Psoas muscle (tissue), 8 donors: ENCODE data around the gene TTN. TPM values are rescaled to one million over a fixed set of nuclear protein-coding genes. Genes with fewer than 3 reads are reported as not detected.

ENCODE experiments used
- ATAC-seq, 4 donors: fragments of 200-7000 bp; cut with Tn5 transposase; one replicate each; pipeline ENCODE4 v1.9.1; 2020; ENCODE audit warnings: moderate library complexity in 3 of 4, mild to moderate bottlenecking in 2 of 4
- DNase-seq, 2 donors: peaks; one replicate each; pipeline ENCODE4 v3.0.0-alpha.2; 2020
- H3K27ac ChIP-seq: fragments of 200-600 bp; one replicate; pipeline ENCODE4 v1.8.0; 2022
- H3K27me3 ChIP-seq, 3 donors: fragments of 200-600 bp in 1 of 3; one replicate each; pipeline versions ENCODE4 v1.6.1 to v1.8.0; 2013 to 2022; ENCODE audit warnings: low read length in 2 of 3, mild to moderate bottlenecking in 2 of 3, moderate library complexity in 1 of 3; ENCODE audit not compliant: insufficient read depth in 3 of 3
- H3K36me3 ChIP-seq, 2 donors: fragments of 200-600 bp in 1 of 2; one replicate each; pipeline versions ENCODE4 v1.6.1 to v1.8.0; 2013 to 2022; ENCODE audit warnings: low read depth in 1 of 2, mild to moderate bottlenecking in 1 of 2, moderate library complexity in 1 of 2; ENCODE audit not compliant: insufficient read depth in 1 of 2
- H3K4me1 ChIP-seq: fragments of 200-600 bp; one replicate; pipeline ENCODE4 v1.8.0; 2022
- H3K4me3 ChIP-seq: fragments of 200-600 bp; one replicate; pipeline ENCODE4 v1.8.0; 2022; ENCODE audit warnings: mild to moderate bottlenecking
- H3K9me3 ChIP-seq: fragments of 200-600 bp; one replicate; pipeline ENCODE4 v1.8.0; 2022
- WGBS, 3 donors: extraction: QIAGEN DNeasy Blood & Tissue Kit; methylation state at CpG; one replicate each; pipeline versions ENCODE4 v1.1.6 to v1.1.7; 2013; 5-methylcytosine and 5-hydroxymethylcytosine counted together
- intact Hi-C, 2 donors: fragments of 100-400 bp; cut with DNase I; formaldehyde crosslinking; loops; one replicate each; pipeline versions ENCODE4 v1.11.0 to v1.14.2; 2022
- polyA plus RNA-seq, 3 donors: library from polyadenylated mRNA; stranded (reverse); fragments of 200-250 nt; gene quantifications; one replicate each; pipeline ENCODE4 v1.2.3, GENCODE V29; 2013
- total RNA-seq, 4 donors: library from RNA; stranded (reverse); fragmentation: NEBNext Ultra II Directional in 2 of 4; extraction: Animal tissue kit (Norgen Biotek cat#: 25700) in 2 of 4; gene quantifications; one replicate each; pipeline versions ENCODE4 v1.2.1 to v1.2.4, GENCODE V29; 2021 to 2023
- TF ChIP-seq, protein P1 (sequence below): fragments of 200-600 bp; IDR thresholded peaks from one replicate; pipeline ENCODE4 v1.8.0; 2022; ENCODE audit warnings: antibody characterized with exemption
- donor health status: healthy with polysubstance abuse.
- donor health status: DM: no; HTN: no; CAD: no; lungs with moderate emphysema.
- donor health status: Bipolar disorder and iron deficiency.
- donor health status: healthy.
- donor health status: DM: yes; HTN: yes; CAD: no.
- donor health status: DM: no; HTN: no; CAD: no.
- donor health status: DM: no; HTN: no; CAD: no.
- donor health status: DM: yes; HTN: yes; CAD: no.

Gene TTN
- total and polyA plus RNA-seq, 7 donors: 137 to 7,650 (median 4,462) TPM

DNA sequence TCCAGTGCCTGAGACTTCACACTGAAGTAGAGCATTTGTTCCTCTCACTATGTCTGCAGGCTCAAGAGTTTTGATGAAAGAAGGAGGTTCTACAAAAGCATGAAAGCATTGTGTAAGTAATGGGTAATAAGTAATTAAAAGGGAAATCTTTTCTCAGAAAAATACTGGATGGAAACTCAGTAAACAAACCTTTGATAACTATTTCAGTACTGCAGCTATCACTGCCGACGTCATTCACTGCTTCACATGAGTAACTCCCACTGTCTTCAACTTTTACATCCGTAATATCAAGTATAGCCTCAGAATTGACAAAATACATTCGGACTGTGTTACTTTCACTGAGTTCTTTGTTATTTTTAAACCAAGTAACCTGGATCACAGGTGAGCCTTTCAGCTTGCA is 72.7 kb downstream of the TTN start:
- intact Hi-C loops: no loop called here
- H3K36me3 ChIP-seq: peaks cover 15 to 100% of the 10 kb centered on the region in 2 donors
- peak overlapping the region; percentile 69 for H3K27ac ChIP-seq
- H3K4me1 ChIP-seq: peaks cover 80% of the 10 kb centered on the region
- DNase-seq (no peak), ATAC-seq (no peak)
- 51 to 80% (median 62%) methylated on average over 4 of the region's 4 CpGs for WGBS, 3 donors
- H3K27me3 ChIP-seq: no peaks in the 10 kb centered on the region
- TF ChIP-seq, protein P1, sequence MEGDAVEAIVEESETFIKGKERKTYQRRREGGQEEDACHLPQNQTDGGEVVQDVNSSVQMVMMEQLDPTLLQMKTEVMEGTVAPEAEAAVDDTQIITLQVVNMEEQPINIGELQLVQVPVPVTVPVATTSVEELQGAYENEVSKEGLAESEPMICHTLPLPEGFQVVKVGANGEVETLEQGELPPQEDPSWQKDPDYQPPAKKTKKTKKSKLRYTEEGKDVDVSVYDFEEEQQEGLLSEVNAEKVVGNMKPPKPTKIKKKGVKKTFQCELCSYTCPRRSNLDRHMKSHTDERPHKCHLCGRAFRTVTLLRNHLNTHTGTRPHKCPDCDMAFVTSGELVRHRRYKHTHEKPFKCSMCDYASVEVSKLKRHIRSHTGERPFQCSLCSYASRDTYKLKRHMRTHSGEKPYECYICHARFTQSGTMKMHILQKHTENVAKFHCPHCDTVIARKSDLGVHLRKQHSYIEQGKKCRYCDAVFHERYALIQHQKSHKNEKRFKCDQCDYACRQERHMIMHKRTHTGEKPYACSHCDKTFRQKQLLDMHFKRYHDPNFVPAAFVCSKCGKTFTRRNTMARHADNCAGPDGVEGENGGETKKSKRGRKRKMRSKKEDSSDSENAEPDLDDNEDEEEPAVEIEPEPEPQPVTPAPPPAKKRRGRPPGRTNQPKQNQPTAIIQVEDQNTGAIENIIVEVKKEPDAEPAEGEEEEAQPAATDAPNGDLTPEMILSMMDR: no peak
- H3K4me3 ChIP-seq: peak overlapping the region; percentile 17
- H3K9me3 ChIP-seq: no peaks in the 10 kb centered on the region

- peak overlapping the region; percentile 17 for H3K4me3 ChIP-seq
- no peaks in the 10 kb centered on the region for H3K27me3 ChIP-seq
- peaks cover 15 to 100% of the 10 kb centered on the region in 2 donors for H3K36me3 ChIP-seq
- intact Hi-C loops: no loop called here
- H3K4me1 ChIP-seq: peaks cover 79% of the 10 kb centered on the region
- TF ChIP-seq, protein P1: no peak
- no peaks in the 10 kb centered on the region for H3K9me3 ChIP-seq
- DNase-seq (no peak), ATAC-seq (no peak)
- H3K27ac ChIP-seq: peak overlapping the region; percentile 69
- WGBS, 3 donors: 58 to 80% (median 64%) methylated on average over 2 of the region's 2 CpGs
These were observed 73.2 kb downstream of the TTN start for GRCh38 chr2:178733975-178734374.

- TF ChIP-seq, protein P1: no peak
These were observed 74.3 kb downstream of the TTN start for GRCh38 chr2:178732913-178733312.

DNA sequence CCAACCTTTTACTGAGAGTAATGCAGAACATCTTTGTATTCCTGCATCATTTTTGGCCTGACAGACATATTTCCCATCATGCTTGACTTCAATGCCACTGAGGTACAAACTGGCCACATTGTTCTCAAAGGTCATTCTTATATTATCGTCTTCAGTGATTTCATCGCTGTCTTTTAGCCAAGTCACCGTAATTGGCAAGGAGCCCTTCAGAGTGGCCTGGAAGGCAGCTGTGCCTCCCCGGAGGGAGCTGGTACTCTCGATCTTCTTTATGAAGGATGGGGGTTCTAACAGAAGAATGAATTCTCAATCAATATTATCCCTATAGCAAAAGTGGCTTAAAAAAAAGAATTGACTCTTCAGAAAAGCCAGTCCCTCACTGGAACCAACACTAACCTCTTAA is 75.9 kb downstream of the TTN start:
- no peaks in the 10 kb centered on the region for H3K9me3 ChIP-seq
- ATAC-seq (peak; percentile 29 to 58 (median 44)), DNase-seq (peak in 1 of 2 donors; percentile 59)
- TF ChIP-seq, protein P1: no peak
- peaks cover 88% of the 10 kb centered on the region for H3K4me1 ChIP-seq
- H3K36me3 ChIP-seq: peaks cover 24 to 100% of the 10 kb centered on the region in 2 donors
- no peak overlapping the region for H3K4me3 ChIP-seq
- peak overlapping the region; percentile 69 for H3K27ac ChIP-seq
- intact Hi-C loops: no loop called here
- H3K27me3 ChIP-seq: no peaks in the 10 kb centered on the region
- WGBS, 3 donors: 26 to 37% (median 33%) methylated on average over 5 of the region's 5 CpGs

More at GRCh38 chr2:178732913-178733312, 74.3 kb downstream of the TTN start:
- ATAC-seq (peak; percentile 20 to 57 (median 42)), DNase-seq (no peak)
- 51 to 67% (median 54%) methylated on average over 3 of the region's 3 CpGs for WGBS, 3 donors
- H3K27me3 ChIP-seq: no peaks in the 10 kb centered on the region
- H3K4me1 ChIP-seq: peaks cover 79% of the 10 kb centered on the region
- H3K36me3 ChIP-seq: peaks cover 22 to 100% of the 10 kb centered on the region in 2 donors
- no peak overlapping the region for H3K4me3 ChIP-seq
- H3K9me3 ChIP-seq: no peaks in the 10 kb centered on the region
- intact Hi-C loops: no loop called here
- peak overlapping the region; percentile 69 for H3K27ac ChIP-seq

GRCh38 chr2:178730049-178730448 is 77.2 kb downstream of the TTN start:
- Histone ChIP-seq H3K36me3 (peaks cover 18 to 100% of the 10 kb centered on the region in 2 donors), H3K4me1 (peaks cover 91% of the 10 kb centered on the region), H3K9me3 (no peaks in the 10 kb centered on the region), H3K27ac (peak overlapping the region; percentile 69), H3K4me3 (no peak overlapping the region), H3K27me3 (no peaks in the 10 kb centered on the region)
- ATAC-seq (peak in 2 of 4 donors; percentile 9 to 14), DNase-seq (no peak)
- intact Hi-C loops: no loop called here
- 31 to 42% (median 31%) methylated on average over 2 of the region's 2 CpGs for WGBS, 3 donors
- TF ChIP-seq, protein P1: no peak
